Ishikawa (cell line): ENCODE measurements around the gene RABL3.

Experiments
- CEBPB ChIP-seq: IDR thresholded peaks from 2 replicates; pipeline ENCODE4 v1.6.1; 2012
- CREB1 ChIP-seq: IDR thresholded peaks from 2 replicates; pipeline ENCODE4 v1.6.1; 2012; ENCODE audit warnings: low read depth
- EGR1 ChIP-seq: IDR thresholded peaks from 2 replicates; pipeline ENCODE4 v1.6.1; 2012
- EP300 ChIP-seq: IDR thresholded peaks from 2 replicates; pipeline ENCODE4 v1.6.1; 2012; ENCODE audit warnings: borderline replicate concordance
- FOXM1 ChIP-seq: IDR thresholded peaks from 2 replicates; pipeline ENCODE4 v1.6.1; 2012; ENCODE audit warnings: low read depth, borderline replicate concordance
- NFIC ChIP-seq: IDR thresholded peaks from 2 replicates; pipeline ENCODE4 v1.6.1; 2012
- RAD21 ChIP-seq: IDR thresholded peaks from 2 replicates; pipeline ENCODE4 v1.6.1; 2012; ENCODE audit warnings: low read depth
- TAF1 ChIP-seq: IDR thresholded peaks from 2 replicates; pipeline ENCODE4 v1.6.1; 2012; ENCODE audit warnings: low read depth, mild to moderate bottlenecking
- TCF12 ChIP-seq: IDR thresholded peaks from 2 replicates; pipeline ENCODE4 v1.6.1; 2012; ENCODE audit warnings: low read depth
- YY1 ChIP-seq: IDR thresholded peaks from 2 replicates; pipeline ENCODE4 v1.6.1; 2012; ENCODE audit warnings: low read depth
- ZBTB7A ChIP-seq: IDR thresholded peaks from 2 replicates; pipeline ENCODE4 v1.6.1; 2012; ENCODE audit warnings: low read depth
- TF ChIP-seq, protein P1 (sequence below): IDR thresholded peaks from 2 replicates; pipeline ENCODE4 v1.6.1; 2012
- TF ChIP-seq, protein P2 (sequence below): IDR thresholded peaks from 2 replicates; pipeline ENCODE4 v1.6.1; 2012; ENCODE audit warnings: low read depth, mild to moderate bottlenecking
- TF ChIP-seq, protein P3 (sequence below): IDR thresholded peaks from 2 replicates; pipeline ENCODE4 v1.6.1; 2012

GRCh38 chr3:120752230-120752629 is 9.9 kb upstream of the RABL3 start:
- TF ChIP-seq ZBTB7A = no peak
- no peak for TF ChIP-seq CREB1
- TF ChIP-seq, protein P1, sequence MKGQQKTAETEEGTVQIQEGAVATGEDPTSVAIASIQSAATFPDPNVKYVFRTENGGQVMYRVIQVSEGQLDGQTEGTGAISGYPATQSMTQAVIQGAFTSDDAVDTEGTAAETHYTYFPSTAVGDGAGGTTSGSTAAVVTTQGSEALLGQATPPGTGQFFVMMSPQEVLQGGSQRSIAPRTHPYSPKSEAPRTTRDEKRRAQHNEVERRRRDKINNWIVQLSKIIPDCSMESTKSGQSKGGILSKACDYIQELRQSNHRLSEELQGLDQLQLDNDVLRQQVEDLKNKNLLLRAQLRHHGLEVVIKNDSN = no peak
- no peak for TF ChIP-seq TAF1
- TF ChIP-seq EP300 = no peak
- TF ChIP-seq YY1 = no peak
- TF ChIP-seq, protein P2, sequence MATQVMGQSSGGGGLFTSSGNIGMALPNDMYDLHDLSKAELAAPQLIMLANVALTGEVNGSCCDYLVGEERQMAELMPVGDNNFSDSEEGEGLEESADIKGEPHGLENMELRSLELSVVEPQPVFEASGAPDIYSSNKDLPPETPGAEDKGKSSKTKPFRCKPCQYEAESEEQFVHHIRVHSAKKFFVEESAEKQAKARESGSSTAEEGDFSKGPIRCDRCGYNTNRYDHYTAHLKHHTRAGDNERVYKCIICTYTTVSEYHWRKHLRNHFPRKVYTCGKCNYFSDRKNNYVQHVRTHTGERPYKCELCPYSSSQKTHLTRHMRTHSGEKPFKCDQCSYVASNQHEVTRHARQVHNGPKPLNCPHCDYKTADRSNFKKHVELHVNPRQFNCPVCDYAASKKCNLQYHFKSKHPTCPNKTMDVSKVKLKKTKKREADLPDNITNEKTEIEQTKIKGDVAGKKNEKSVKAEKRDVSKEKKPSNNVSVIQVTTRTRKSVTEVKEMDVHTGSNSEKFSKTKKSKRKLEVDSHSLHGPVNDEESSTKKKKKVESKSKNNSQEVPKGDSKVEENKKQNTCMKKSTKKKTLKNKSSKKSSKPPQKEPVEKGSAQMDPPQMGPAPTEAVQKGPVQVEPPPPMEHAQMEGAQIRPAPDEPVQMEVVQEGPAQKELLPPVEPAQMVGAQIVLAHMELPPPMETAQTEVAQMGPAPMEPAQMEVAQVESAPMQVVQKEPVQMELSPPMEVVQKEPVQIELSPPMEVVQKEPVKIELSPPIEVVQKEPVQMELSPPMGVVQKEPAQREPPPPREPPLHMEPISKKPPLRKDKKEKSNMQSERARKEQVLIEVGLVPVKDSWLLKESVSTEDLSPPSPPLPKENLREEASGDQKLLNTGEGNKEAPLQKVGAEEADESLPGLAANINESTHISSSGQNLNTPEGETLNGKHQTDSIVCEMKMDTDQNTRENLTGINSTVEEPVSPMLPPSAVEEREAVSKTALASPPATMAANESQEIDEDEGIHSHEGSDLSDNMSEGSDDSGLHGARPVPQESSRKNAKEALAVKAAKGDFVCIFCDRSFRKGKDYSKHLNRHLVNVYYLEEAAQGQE = no peak
- TF ChIP-seq EGR1 = no peak
- no peak for TF ChIP-seq RAD21
- TF ChIP-seq CEBPB = no peak
- TF ChIP-seq FOXM1 = no peak
- TF ChIP-seq, protein P3, sequence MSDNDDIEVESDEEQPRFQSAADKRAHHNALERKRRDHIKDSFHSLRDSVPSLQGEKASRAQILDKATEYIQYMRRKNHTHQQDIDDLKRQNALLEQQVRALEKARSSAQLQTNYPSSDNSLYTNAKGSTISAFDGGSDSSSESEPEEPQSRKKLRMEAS = no peak
- TF ChIP-seq TCF12 = no peak
- TF ChIP-seq NFIC = no peak
